ENCODE measurements around the gene PTPRO.

GRCh38 chr12:15322164-15323061, at the start of gene PTPRO:
- TF ChIP-seq CTCF (IDR thresholded peaks at IDR 0.05) (no peak), POLR2A (IDR thresholded peaks at IDR 0.05) (no peak)

All from Peyer's patch (tissue), 4 donors.